Ectodermal cell (in vitro differentiated cells): ENCODE measurements around the gene XKR7.

Source experiments
- H3K27ac ChIP-seq: 2 replicates; pipeline ENCODE4 v1.7.0; 2013; ENCODE audit warnings: mild to moderate bottlenecking, low read depth, low read length; ENCODE audit not compliant: insufficient read depth, poor library complexity, severe bottlenecking
- H3K27me3 ChIP-seq: 2 replicates; pipeline ENCODE4 v1.7.0; 2013; ENCODE audit warnings: mild to moderate bottlenecking, low read length; ENCODE audit not compliant: insufficient read depth, control insufficient read depth, poor library complexity, severe bottlenecking
- H3K36me3 ChIP-seq: one replicate; pipeline ENCODE4 v1.7.0; 2013; ENCODE audit warnings: low read length; ENCODE audit not compliant: control insufficient read depth, insufficient read depth
- H3K4me1 ChIP-seq: one replicate; pipeline ENCODE4 v1.7.0; 2013; ENCODE audit warnings: low read length; ENCODE audit not compliant: control insufficient read depth, insufficient read depth
- H3K4me3 ChIP-seq: 2 replicates; pipeline ENCODE4 v1.7.0; 2013; ENCODE audit warnings: low read depth, low read length, control low read depth; ENCODE audit not compliant: insufficient read depth
- H3K9me3 ChIP-seq: 2 replicates; pipeline ENCODE4 v1.7.0; 2013; ENCODE audit warnings: mild to moderate bottlenecking, low read length, moderate library complexity; ENCODE audit not compliant: control insufficient read depth
- WGBS, 2 experiments: methylation state at CpG; one replicate each; pipeline ENCODE4 v1.1.7; 2013; ENCODE audit warnings: missing lambda C conversion rate in 2 of 2; 5-methylcytosine and 5-hydroxymethylcytosine counted together

Gene XKR7

DNA sequence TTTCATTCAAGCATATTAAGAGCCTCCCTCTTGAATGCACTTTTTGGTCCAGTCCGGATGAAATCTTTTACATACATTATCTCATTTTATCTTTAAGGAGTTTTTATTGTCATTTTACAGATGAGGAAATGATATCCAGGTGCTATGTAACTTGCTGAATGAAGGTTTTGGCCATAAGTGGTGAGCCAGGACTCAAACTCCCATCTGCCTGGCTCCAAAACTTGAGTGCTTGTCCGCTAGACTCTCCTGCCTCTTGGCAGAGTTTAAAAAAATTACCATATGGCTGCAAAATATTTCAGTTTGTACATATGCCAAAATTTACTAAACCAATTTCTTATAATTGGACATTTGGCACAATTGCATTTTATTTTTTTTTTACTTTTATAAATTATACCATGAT is 28.3 kb upstream of the XKR7 start:
- no peaks in the 10 kb centered on the region for H3K36me3 ChIP-seq
- H3K4me1 ChIP-seq, result no peaks in the 10 kb centered on the region
- no peaks in the 10 kb centered on the region for H3K27me3 ChIP-seq
- no peak overlapping the region for H3K27ac ChIP-seq
- WGBS, 2 experiments, result 84 to 95% methylated on average over 1 of the region's 2 CpGs
- no peak overlapping the region for H3K4me3 ChIP-seq
- no peaks in the 10 kb centered on the region for H3K9me3 ChIP-seq

DNA sequence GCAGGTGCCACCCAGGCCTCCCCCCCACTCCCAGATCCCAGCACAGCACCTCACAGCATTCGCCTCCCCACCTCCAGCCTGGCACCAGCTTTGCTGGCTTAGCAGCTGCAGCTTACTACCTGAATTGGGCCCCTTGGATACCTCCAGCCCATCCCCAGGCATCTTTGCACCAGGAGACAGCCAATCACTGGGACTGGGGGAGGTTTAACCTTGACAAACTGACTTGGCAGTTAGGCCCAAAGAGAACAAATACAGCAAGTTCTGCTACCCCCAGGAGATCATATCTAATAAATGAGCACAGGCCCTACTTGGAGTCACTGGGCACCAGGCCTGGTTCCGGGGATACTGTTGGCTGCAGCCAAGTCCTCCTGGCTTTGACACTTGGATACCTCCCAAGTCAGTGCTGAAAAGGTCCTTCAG is 24.9 kb upstream of the XKR7 start:
- Histone ChIP-seq H3K27ac (no peak overlapping the region), H3K36me3 (peaks cover 24% of the 10 kb centered on the region), H3K4me3 (no peak overlapping the region), H3K9me3 (no peaks in the 10 kb centered on the region), H3K27me3 (no peaks in the 10 kb centered on the region), H3K4me1 (no peaks in the 10 kb centered on the region)
- WGBS, 2 experiments, result 91 to 94% methylated on average over 2 of the region's 2 CpGs

DNA sequence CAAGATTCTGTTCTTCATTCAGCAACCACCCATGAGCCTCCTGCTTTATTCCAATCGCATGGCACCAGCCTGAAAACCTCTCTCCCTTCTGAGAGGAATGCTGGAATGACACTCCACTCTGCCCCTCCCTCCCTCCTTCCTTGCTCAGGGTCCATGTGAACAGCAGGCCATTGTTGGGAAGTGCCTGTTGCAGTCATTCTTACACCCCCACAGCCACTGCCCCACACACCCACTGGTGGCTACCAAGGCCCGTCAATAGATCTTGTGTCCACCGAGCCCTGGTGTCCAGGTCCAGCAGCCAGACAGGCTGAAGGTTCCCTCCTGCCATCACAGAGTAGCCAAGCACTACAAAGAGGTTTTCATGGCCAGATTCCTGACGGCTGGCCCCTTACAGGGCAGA is 22.6 kb upstream of the XKR7 start:
- peaks cover 42% of the 10 kb centered on the region for H3K36me3 ChIP-seq
- WGBS, 2 experiments, result 92% methylated on average over 4 of the region's 4 CpGs

DNA sequence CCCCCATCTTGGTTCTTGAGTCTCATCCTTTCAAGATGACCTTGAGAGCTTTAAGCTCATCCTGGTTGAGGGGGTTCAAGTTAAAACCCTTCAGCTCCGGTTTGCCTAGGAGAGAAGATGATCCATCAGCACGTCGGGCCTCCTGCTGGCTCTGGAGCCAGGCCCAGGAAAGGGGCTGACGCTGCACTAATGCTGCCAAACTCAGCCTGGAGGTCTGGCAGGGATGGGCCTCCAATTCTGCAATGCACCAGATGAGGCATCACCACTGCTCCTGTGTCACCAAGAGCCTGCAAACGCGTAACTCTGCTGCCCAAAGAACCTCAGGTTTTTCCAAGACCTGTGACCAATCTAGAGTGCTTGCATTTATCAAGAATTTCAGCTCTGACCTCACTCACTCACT is 22.2 kb upstream of the XKR7 start:
- H3K9me3 ChIP-seq, result no peaks in the 10 kb centered on the region
- 92 to 93% methylated on average over 6 of the region's 6 CpGs for WGBS, 2 experiments
- no peaks in the 10 kb centered on the region for H3K27me3 ChIP-seq
- H3K4me1 ChIP-seq, result peaks cover 2% of the 10 kb centered on the region
- no peak overlapping the region for H3K4me3 ChIP-seq
- H3K27ac ChIP-seq, result no peak overlapping the region
- peaks cover 42% of the 10 kb centered on the region for H3K36me3 ChIP-seq

More for the DNA sequence above, 22.6 kb upstream of the XKR7 start:
- Histone ChIP-seq H3K27ac (no peak overlapping the region), H3K4me1 (no peaks in the 10 kb centered on the region), H3K4me3 (no peak overlapping the region), H3K27me3 (no peaks in the 10 kb centered on the region), H3K9me3 (no peaks in the 10 kb centered on the region)

DNA sequence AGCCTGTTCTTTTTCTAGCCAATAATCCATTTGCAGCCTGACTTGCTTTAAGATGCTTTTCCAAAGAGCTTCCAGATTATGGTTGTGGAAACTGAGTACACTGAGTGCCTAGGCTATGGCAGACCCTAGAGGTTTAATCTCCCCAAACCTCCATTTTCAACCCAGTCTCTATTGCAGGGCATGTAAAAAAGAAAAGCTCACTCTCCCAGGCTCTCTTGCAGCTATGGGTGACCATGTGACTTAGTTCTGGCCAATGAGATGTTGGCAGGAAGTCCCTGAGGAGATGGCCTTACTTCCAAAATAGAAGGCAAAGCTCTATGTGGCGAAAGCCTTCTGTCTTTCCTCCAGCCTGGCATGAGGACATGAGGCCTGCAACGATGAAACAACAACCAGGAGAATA is 19.9 kb upstream of the XKR7 start:
- no peak overlapping the region for H3K4me3 ChIP-seq
- H3K27ac ChIP-seq, result no peak overlapping the region
- WGBS, 2 experiments, result 90 to 95% methylated on average over 2 of the region's 2 CpGs
- no peaks in the 10 kb centered on the region for H3K27me3 ChIP-seq
- H3K9me3 ChIP-seq, result no peaks in the 10 kb centered on the region
- peaks cover 5% of the 10 kb centered on the region for H3K4me1 ChIP-seq
- H3K36me3 ChIP-seq, result peaks cover 42% of the 10 kb centered on the region

DNA sequence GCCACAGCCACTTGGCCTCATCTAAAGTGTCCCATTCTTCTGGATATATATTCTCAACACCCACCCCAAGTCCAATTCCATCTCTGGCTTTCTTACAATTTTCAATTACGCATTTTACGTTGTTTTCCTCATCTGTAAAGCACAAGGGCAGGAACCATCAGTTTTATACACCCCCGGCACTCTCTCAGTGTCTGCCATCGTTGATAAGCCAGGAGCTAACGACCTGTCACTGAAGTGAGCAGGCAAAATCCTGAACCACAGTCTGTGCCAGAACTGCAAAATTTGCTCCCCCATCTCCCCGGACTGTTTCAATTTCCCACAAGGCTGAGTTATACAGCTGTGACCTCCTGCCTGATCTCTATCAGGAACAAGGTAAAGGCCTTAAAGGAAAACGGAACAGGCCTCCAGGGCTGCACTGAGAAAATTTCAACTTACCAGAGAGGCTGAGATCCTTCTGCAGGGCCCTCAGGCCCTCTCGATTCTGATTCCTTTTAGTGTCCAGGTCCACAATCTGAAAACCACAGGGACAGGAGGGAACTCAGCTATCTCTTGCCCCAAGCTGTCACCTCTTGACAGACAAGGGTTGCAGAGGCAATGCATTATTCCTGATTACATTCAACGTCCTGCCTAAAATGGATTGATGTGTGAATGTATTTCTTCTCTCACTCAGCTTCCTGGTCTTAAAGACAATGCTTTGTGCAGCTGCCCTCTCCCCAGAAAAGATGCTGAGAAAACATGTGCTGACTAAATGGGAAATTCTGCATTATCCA is 17.9 kb upstream of the XKR7 start:
- Histone ChIP-seq H3K4me3 (no peak overlapping the region), H3K27me3 (no peaks in the 10 kb centered on the region), H3K36me3 (peaks cover 42% of the 10 kb centered on the region), H3K4me1 (peaks cover 5% of the 10 kb centered on the region), H3K9me3 (no peaks in the 10 kb centered on the region), H3K27ac (no peak overlapping the region)
- WGBS, 2 experiments, result 95% methylated on average over 9 of the region's 9 CpGs

DNA sequence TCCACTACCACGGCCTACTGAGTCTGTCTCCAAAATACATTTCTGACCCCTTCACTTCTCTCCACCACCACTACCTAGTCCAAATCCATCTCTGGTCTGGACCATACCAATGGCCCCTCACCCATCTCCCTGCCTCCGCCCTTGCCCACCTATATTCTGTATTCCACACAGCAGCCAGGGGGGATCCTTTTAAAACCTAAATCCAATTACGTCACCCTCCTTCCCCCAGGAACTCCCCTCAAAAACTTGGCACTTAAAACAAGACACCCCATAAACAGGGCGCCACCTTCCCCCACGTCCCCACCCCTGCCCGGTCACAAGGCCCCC is 16.8 kb upstream of the XKR7 start:
- peak overlapping the region; percentile 72 for H3K27ac ChIP-seq
- peaks cover 5% of the 10 kb centered on the region for H3K4me1 ChIP-seq
- H3K36me3 ChIP-seq, result peaks cover 35% of the 10 kb centered on the region
- peak overlapping the region; percentile 93 for H3K4me3 ChIP-seq
- 11 to 13% methylated on average over 6 of the region's 6 CpGs for WGBS, 2 experiments
- H3K27me3 ChIP-seq, result no peaks in the 10 kb centered on the region
- H3K9me3 ChIP-seq, result no peaks in the 10 kb centered on the region

DNA sequence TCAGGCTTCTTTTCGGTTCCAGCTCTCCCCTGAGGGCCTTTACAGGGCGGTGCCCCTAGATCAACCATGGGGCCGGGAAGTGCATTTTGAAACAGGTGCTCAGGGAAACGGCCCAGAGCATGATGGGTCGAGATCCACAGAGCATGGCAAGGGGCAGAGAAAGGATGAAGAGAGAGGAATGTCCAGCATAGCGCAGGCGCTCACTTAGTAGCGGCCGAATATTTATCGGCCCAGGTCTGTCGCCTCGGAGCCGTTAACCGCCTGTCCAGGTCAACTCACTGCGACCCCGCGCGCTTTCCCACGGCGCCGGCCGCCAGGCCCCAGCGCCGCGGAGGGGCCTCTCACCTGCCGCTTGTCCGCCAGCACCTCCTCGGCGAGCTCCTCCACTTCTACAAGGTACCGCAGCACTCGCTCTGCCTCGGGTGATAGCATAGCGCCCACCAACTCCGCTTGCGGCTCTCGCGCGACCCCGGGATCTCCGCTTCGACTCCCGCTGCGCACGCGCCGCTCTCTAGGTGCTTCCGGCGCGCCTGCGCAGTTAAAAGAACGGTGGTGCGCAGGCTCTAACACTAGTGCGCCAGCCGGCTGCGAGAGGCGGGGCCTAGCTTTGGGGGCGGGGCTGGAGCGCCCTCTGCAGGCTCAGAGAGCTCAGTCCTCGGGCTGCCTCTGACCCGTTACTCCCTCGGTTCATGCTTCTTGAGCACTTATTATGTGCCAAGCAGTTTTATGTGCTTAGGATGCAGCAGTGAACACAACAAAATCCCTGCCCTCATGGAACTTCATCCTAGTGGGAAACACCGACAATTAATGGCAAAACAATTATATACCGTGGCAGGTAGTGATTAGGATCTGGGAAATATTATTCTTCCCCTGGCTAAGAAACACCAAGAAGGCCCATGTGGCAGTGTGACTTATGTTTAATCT is 16.2 kb upstream of the XKR7 start, which contains the start of gene PDRG1:
Gene PDRG1 (minus strand): TSS at position 517 of the 924 bp plus-strand sequence. CDS start 85 bp downstream, at position 432.
- Histone ChIP-seq H3K27me3 (no peaks in the 10 kb centered on the region), H3K27ac (peak within 1 kb of the TSS; percentile 72), H3K36me3 (peaks cover 31% of the 10 kb centered on the region), H3K4me3 (peak within 1 kb of the TSS; percentile 93), H3K4me1 (peaks cover 5% of the 10 kb centered on the region), H3K9me3 (no peaks in the 10 kb centered on the region)
- 0 to 1% methylated on average over 62 to 63 of the region's 63 CpGs for WGBS, 2 experiments

DNA sequence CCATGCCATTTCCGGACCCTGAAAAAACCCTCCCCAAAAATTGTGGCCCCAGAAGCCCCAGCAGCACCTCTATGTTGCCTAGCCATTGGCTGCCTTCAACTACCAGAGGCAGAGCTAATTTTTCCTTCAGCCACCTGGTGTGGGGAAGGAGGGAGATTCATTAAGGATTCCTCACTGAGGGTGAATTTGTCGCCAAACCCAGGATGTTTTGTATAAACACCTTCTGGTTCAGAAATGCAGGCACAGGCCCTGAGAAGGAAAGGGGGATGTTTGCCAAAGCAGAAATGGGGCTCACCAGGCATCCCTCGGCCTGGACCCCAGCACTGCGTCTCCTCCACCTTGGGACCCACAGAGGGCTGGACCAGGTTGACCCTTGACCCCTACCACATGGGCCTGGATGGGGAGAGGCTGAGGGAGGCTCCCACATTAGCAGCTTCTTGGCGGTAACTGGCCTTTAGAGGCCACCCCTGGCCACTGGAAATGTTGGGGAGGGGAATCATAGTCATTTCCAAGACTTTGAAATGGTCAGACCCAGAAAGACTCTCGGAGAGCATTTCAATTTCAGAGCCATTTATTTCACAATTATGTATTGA is 14.3 kb upstream of the XKR7 start:
- 85 to 88% methylated on average over 6 of the region's 6 CpGs for WGBS, 2 experiments
- H3K27ac ChIP-seq, result no peak overlapping the region

DNA sequence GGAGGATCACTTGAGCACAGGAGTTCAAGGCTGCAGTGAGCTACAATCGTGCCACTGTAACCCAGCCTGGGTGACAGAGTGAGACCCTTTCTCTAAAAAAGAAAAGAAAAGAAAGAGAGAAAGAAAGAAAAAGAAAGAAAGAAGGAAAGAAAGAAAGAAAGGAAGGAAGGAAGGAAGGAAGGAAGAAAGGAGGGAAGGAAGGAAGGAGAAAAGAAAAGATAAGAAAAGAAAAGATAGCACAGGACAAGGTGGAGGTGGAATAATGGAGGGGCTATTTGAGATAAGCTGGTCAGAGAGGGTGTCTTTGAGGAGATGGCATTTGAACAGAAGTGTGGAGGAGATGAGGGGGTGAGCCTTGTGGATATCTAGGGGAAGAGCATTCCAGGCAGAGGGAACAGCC is 13.5 kb upstream of the XKR7 start:
- H3K27ac ChIP-seq, result no peak overlapping the region
- WGBS, 2 experiments, result 82 to 92% methylated on average over 1 of the region's 1 CpG
- peaks cover 6% of the 10 kb centered on the region for H3K4me1 ChIP-seq
- no peaks in the 10 kb centered on the region for H3K9me3 ChIP-seq
- no peak overlapping the region for H3K4me3 ChIP-seq
- peaks cover 4% of the 10 kb centered on the region for H3K36me3 ChIP-seq
- peaks cover 4% of the 10 kb centered on the region for H3K27me3 ChIP-seq

More for the DNA sequence above, 14.3 kb upstream of the XKR7 start:
- Histone ChIP-seq H3K4me3 (no peak overlapping the region), H3K4me1 (peaks cover 5% of the 10 kb centered on the region), H3K9me3 (no peaks in the 10 kb centered on the region), H3K27me3 (peaks cover 4% of the 10 kb centered on the region), H3K36me3 (peaks cover 13% of the 10 kb centered on the region)
